Measurements from ENCODE around the gene ZC3H10. TPM values are rescaled to one million over a fixed set of nuclear protein-coding genes. Genes with fewer than 3 reads are reported as not detected.

The ZC3H10 gene
- total RNA-seq, 1 donor from 2014 or later, result 11.6 TPM

GRCh38 chr12:56103066-56103711, 14.9 kb upstream of the ZC3H10 start:
- H3K4me3 Mint-ChIP-seq, result peak overlapping the region; percentile 99
- TF ChIP-seq CTCF (conservative IDR thresholded peaks at IDR 0.05), result no peak
- peak overlapping the region; percentile 97 for H3K27ac Mint-ChIP-seq
- DNase-seq (ENCODE audit: extremely low spot score, unreplicated experiment), result no peak
- H3K36me3 Mint-ChIP-seq, result peaks cover 11% of the 10 kb centered on the region
- H3K27me3 Mint-ChIP-seq, result no peaks in the 10 kb centered on the region
- H3K4me1 Mint-ChIP-seq (ENCODE audit: unreplicated experiment), result peaks cover 29% of the 10 kb centered on the region
- no peaks in the 10 kb centered on the region for H3K9me3 Mint-ChIP-seq

- H3K36me3 Mint-ChIP-seq, result peaks cover 15% of the 10 kb centered on the region
- H3K4me3 Mint-ChIP-seq, result peak overlapping the region; percentile 99
- no peaks in the 10 kb centered on the region for H3K27me3 Mint-ChIP-seq
- no peak for TF ChIP-seq CTCF (conservative IDR thresholded peaks at IDR 0.05)
- no peak for DNase-seq (ENCODE audit: extremely low spot score, unreplicated experiment)
- peak overlapping the region; percentile 97 for H3K27ac Mint-ChIP-seq
- H3K9me3 Mint-ChIP-seq, result no peaks in the 10 kb centered on the region
- H3K4me1 Mint-ChIP-seq (ENCODE audit: unreplicated experiment), result peaks cover 29% of the 10 kb centered on the region
Observed at GRCh38 chr12:56103823-56104108, 14.3 kb upstream of the ZC3H10 start.

- peak within 1 kb of the TSS; percentile 99 for H3K4me3 Mint-ChIP-seq
- DNase-seq (ENCODE audit: extremely low spot score, unreplicated experiment), result peak; percentile 98
- TF ChIP-seq CTCF (conservative IDR thresholded peaks at IDR 0.05), result no peak
- no peaks in the 10 kb centered on the region for H3K9me3 Mint-ChIP-seq
- peaks cover 15% of the 10 kb centered on the region for H3K36me3 Mint-ChIP-seq
- H3K27me3 Mint-ChIP-seq, result no peaks in the 10 kb centered on the region
- H3K4me1 Mint-ChIP-seq (ENCODE audit: unreplicated experiment), result peaks cover 29% of the 10 kb centered on the region
- H3K27ac Mint-ChIP-seq, result peak within 1 kb of the TSS; percentile 97
Observed at GRCh38 chr12:56104109-56104814, 13.8 kb upstream of the ZC3H10 start, which contains the start of gene PA2G4. TSS of gene PA2G4 (plus strand) at chr12:56104559. CDS start at chr12:56104738, 179 bp downstream.

GRCh38 chr12:56104815-56105608, 13.1 kb upstream of the ZC3H10 start:
- H3K36me3 Mint-ChIP-seq, result peaks cover 13% of the 10 kb centered on the region
- TF ChIP-seq CTCF (conservative IDR thresholded peaks at IDR 0.05), result no peak
- H3K27ac Mint-ChIP-seq, result peak overlapping the region; percentile 97
- H3K9me3 Mint-ChIP-seq, result no peaks in the 10 kb centered on the region
- peak overlapping the region; percentile 99 for H3K4me3 Mint-ChIP-seq
- no peaks in the 10 kb centered on the region for H3K27me3 Mint-ChIP-seq
- peaks cover 29% of the 10 kb centered on the region for H3K4me1 Mint-ChIP-seq (ENCODE audit: unreplicated experiment)
- peak; percentile 77 for DNase-seq (ENCODE audit: extremely low spot score, unreplicated experiment)

GRCh38 chr12:56105609-56105902, 12.5 kb upstream of the ZC3H10 start:
- peak overlapping the region; percentile 97 for H3K27ac Mint-ChIP-seq
- no peaks in the 10 kb centered on the region for H3K27me3 Mint-ChIP-seq
- peaks cover 29% of the 10 kb centered on the region for H3K4me1 Mint-ChIP-seq (ENCODE audit: unreplicated experiment)
- no peaks in the 10 kb centered on the region for H3K9me3 Mint-ChIP-seq
- no peak for TF ChIP-seq CTCF (conservative IDR thresholded peaks at IDR 0.05)
- peak overlapping the region; percentile 99 for H3K4me3 Mint-ChIP-seq
- no peak for DNase-seq (ENCODE audit: extremely low spot score, unreplicated experiment)
- H3K36me3 Mint-ChIP-seq, result peaks cover 16% of the 10 kb centered on the region
